H1 (cell line): ENCODE measurements around the gene SYNPR. TPM values are rescaled to one million over a fixed set of nuclear protein-coding genes. Genes with fewer than 3 reads are reported as not detected.

ENCODE experiments used
- EGR1 ChIP-seq: IDR thresholded peaks from 2 replicates; pipeline ENCODE4 v1.6.1; 2011; ENCODE audit warnings: low read depth, low read length, borderline replicate concordance
- POU5F1 ChIP-seq: IDR thresholded peaks from 2 replicates; pipeline ENCODE4 v1.6.1; 2011; ENCODE audit warnings: low read depth, mild to moderate bottlenecking, low read length, moderate library complexity
- polyA plus RNA-seq, 7 experiments: library from polyadenylated mRNA; depleted of rRNA in 3 of 7; stranded (reverse) in 5 of 7; unstranded in 2 of 7; fragments of >200 nt in 5 of 7; fragments of 200-250 nt in 2 of 7; gene quantifications; 1 replicate in 5 of 7; 2 replicates in 1 of 7; 4 replicates in 1 of 7; pipeline versions ENCODE4 v1.2.1 to v1.2.3, GENCODE V29; 2011 to 2013; ENCODE audit warnings: missing spikeins in 2 of 7, mixed read lengths in 2 of 7
- total RNA-seq: library from RNA; stranded (reverse); fragmentation: NEBNext Ultra II Directional; extraction: Animal tissue kit (Norgen Biotek cat#: 25700); gene quantifications from 2 replicates; pipeline ENCODE4 v1.2.1, GENCODE V29; 2021
- TF ChIP-seq, protein P1 (sequence below): fragments of 300-600 bp; sonication (generic); IDR thresholded peaks from 2 replicates; pipeline ENCODE4 v1.7.1; 2012; ENCODE audit warnings: low read length, moderate library complexity, mild to moderate bottlenecking, inconsistent platforms; ENCODE audit not compliant: insufficient replicate concordance
- TF ChIP-seq, protein P2 (sequence below): IDR thresholded peaks from 2 replicates; pipeline ENCODE4 v1.6.1; 2012; ENCODE audit warnings: inconsistent platforms

Gene SYNPR
- total and polyA plus RNA-seq, 2 of the 8 experiments (the other 6 are each of a cell fraction or from before 2014, with no cell fraction given): 0.39 to 0.99 TPM

DNA sequence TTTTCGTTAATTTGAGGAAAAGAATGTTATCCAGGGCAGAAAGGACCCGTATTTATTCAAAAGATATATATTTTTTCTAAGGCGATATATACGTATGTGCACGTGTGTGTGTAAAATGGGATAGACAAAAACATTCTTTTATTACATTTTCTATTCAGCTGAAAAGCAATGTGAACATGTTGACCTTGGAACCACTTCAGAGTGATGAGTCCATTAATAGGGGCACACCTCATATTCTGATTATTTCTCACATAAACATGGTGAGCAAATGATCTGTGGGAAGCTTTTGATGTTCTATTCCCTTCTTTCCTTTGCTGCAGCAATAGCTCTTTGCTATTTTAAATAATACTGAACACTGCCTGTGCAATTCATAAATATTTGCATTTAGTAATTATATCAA lies 87.6 kb downstream of the SYNPR start (continued):
- TF ChIP-seq, protein P1, sequence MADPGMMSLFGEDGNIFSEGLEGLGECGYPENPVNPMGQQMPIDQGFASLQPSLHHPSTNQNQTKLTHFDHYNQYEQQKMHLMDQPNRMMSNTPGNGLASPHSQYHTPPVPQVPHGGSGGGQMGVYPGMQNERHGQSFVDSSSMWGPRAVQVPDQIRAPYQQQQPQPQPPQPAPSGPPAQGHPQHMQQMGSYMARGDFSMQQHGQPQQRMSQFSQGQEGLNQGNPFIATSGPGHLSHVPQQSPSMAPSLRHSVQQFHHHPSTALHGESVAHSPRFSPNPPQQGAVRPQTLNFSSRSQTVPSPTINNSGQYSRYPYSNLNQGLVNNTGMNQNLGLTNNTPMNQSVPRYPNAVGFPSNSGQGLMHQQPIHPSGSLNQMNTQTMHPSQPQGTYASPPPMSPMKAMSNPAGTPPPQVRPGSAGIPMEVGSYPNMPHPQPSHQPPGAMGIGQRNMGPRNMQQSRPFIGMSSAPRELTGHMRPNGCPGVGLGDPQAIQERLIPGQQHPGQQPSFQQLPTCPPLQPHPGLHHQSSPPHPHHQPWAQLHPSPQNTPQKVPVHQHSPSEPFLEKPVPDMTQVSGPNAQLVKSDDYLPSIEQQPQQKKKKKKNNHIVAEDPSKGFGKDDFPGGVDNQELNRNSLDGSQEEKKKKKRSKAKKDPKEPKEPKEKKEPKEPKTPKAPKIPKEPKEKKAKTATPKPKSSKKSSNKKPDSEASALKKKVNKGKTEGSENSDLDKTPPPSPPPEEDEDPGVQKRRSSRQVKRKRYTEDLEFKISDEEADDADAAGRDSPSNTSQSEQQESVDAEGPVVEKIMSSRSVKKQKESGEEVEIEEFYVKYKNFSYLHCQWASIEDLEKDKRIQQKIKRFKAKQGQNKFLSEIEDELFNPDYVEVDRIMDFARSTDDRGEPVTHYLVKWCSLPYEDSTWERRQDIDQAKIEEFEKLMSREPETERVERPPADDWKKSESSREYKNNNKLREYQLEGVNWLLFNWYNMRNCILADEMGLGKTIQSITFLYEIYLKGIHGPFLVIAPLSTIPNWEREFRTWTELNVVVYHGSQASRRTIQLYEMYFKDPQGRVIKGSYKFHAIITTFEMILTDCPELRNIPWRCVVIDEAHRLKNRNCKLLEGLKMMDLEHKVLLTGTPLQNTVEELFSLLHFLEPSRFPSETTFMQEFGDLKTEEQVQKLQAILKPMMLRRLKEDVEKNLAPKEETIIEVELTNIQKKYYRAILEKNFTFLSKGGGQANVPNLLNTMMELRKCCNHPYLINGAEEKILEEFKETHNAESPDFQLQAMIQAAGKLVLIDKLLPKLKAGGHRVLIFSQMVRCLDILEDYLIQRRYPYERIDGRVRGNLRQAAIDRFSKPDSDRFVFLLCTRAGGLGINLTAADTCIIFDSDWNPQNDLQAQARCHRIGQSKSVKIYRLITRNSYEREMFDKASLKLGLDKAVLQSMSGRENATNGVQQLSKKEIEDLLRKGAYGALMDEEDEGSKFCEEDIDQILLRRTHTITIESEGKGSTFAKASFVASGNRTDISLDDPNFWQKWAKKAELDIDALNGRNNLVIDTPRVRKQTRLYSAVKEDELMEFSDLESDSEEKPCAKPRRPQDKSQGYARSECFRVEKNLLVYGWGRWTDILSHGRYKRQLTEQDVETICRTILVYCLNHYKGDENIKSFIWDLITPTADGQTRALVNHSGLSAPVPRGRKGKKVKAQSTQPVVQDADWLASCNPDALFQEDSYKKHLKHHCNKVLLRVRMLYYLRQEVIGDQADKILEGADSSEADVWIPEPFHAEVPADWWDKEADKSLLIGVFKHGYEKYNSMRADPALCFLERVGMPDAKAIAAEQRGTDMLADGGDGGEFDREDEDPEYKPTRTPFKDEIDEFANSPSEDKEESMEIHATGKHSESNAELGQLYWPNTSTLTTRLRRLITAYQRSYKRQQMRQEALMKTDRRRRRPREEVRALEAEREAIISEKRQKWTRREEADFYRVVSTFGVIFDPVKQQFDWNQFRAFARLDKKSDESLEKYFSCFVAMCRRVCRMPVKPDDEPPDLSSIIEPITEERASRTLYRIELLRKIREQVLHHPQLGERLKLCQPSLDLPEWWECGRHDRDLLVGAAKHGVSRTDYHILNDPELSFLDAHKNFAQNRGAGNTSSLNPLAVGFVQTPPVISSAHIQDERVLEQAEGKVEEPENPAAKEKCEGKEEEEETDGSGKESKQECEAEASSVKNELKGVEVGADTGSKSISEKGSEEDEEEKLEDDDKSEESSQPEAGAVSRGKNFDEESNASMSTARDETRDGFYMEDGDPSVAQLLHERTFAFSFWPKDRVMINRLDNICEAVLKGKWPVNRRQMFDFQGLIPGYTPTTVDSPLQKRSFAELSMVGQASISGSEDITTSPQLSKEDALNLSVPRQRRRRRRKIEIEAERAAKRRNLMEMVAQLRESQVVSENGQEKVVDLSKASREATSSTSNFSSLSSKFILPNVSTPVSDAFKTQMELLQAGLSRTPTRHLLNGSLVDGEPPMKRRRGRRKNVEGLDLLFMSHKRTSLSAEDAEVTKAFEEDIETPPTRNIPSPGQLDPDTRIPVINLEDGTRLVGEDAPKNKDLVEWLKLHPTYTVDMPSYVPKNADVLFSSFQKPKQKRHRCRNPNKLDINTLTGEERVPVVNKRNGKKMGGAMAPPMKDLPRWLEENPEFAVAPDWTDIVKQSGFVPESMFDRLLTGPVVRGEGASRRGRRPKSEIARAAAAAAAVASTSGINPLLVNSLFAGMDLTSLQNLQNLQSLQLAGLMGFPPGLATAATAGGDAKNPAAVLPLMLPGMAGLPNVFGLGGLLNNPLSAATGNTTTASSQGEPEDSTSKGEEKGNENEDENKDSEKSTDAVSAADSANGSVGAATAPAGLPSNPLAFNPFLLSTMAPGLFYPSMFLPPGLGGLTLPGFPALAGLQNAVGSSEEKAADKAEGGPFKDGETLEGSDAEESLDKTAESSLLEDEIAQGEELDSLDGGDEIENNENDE: no peak
- TF ChIP-seq, protein P2, sequence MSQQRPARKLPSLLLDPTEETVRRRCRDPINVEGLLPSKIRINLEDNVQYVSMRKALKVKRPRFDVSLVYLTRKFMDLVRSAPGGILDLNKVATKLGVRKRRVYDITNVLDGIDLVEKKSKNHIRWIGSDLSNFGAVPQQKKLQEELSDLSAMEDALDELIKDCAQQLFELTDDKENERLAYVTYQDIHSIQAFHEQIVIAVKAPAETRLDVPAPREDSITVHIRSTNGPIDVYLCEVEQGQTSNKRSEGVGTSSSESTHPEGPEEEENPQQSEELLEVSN: no peak
- TF ChIP-seq EGR1 (no peak), POU5F1 (no peak)
- TF ChIP-seq, all 59 proteins: peak for 0
